ENCODE data around the gene SLFN12L.

DNA sequence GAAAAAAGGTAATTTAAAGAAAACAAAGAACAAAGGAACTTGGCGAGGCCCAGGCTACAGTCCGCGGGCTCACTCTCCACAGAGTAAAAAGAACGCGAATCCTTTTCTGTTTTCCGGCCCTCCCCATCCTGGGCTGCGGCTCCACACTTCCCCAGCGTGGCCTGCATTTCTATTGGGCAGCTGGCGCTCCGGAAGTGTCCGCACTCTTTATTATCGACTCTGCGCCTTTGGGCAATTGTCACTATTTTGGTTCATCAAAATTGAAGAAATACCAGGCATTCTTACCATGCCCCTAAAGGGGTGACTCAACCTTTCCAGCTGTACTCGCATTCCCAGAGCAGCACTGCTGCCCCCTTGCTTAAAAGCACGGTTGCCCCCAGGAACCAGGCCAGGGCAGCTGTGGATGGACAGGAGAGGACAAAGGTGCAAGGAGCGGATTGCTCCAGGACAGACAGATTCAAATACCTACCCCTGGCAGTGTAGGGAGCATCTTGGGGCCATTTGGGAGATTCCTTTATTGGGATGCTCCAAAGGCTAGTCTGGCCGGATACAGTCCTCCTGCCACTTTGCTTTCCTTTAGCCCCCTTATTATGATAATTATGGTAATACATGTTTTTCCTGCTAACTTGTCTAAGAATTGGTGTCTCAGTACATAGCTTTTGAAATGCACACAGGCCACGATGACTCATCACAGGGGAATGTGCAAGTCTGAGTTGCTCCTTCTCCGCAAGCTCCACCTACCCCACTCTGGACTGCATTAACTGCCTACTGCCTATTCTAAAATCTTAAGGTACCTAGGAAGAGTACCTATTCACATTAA is 104.2 kb downstream of the SLFN12L start:
- TF ChIP-seq, protein P1, sequence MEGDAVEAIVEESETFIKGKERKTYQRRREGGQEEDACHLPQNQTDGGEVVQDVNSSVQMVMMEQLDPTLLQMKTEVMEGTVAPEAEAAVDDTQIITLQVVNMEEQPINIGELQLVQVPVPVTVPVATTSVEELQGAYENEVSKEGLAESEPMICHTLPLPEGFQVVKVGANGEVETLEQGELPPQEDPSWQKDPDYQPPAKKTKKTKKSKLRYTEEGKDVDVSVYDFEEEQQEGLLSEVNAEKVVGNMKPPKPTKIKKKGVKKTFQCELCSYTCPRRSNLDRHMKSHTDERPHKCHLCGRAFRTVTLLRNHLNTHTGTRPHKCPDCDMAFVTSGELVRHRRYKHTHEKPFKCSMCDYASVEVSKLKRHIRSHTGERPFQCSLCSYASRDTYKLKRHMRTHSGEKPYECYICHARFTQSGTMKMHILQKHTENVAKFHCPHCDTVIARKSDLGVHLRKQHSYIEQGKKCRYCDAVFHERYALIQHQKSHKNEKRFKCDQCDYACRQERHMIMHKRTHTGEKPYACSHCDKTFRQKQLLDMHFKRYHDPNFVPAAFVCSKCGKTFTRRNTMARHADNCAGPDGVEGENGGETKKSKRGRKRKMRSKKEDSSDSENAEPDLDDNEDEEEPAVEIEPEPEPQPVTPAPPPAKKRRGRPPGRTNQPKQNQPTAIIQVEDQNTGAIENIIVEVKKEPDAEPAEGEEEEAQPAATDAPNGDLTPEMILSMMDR (IDR thresholded peaks at IDR 0.05), result no peak
- TF ChIP-seq POLR2A (IDR thresholded peaks at IDR 0.05), result no peak

Measured in testis (tissue), 2 donors.